K562 (cell line): ENCODE measurements around the gene TANC1. TPM values are rescaled to one million over a fixed set of nuclear protein-coding genes. Genes with fewer than 3 reads are reported as not detected.

Experiments used
- ATAC-seq: fragments of 200-7000 bp; cut with Tn5 transposase; 3 replicates; pipeline ENCODE4 v1.9.1; 2020; ENCODE audit warnings: moderate library complexity
- BruUV-seq: library from RNA; stranded (reverse); fragments of 400-500 nt; replicated peaks from 2 replicates; lab custom pipeline; 2021; lab: Mats Ljungman, UMichigan
- CTCF ChIA-PET: fragments of 300-600 bp; formaldehyde crosslinking; extraction: SDS; loops from one replicate; lab custom pipeline; 2021; ENCODE audit warnings: low intra/inter-chr PET ratio; lab: Yijun Ruan, JAX
- POLR2A ChIA-PET: fragments of 300-600, 350-650 bp; sonication (Branson Sonifier 250); formaldehyde crosslinking; extraction: SDS; loops from one replicate; lab custom pipeline; 2021; ENCODE audit warnings: antibody characterized with exemption, inconsistent platforms; lab: Yijun Ruan, JAX
- DNase-seq, 4 experiments: peaks; one replicate each; pipeline versions ENCODE4 v3.0.0 to v3.0.0-alpha.2; 2011 to 2018; ENCODE audit warnings: low spot score in 3 of 4, mixed read lengths in 3 of 4; ENCODE audit errors: extremely low read depth in 1 of 4
- FAIRE-seq: peaks from 2 replicates; lab custom pipeline; 2011; peaks lifted over from hg19 to GRCh38; lab: Jason Lieb, UNC
- H2AFZ ChIP-seq: 2 replicates; pipeline ENCODE4 v1.6.0; 2011; ENCODE audit warnings: low read depth, low read length, control low read depth, inconsistent platforms
- H3K27ac ChIP-seq: fragments of 200-600 bp; 3 replicates; pipeline ENCODE4 v1.8.0; 2011; ENCODE audit warnings: low read depth, mild to moderate bottlenecking, control low read depth, inconsistent platforms, low read length, moderate library complexity, mixed read lengths; ENCODE audit errors: extremely low read depth
- H3K27me3 ChIP-seq, 2 experiments: fragments of 300-600 bp in 1 of 2; 2 replicates in 1 of 2; 3 replicates in 1 of 2; pipeline versions ENCODE4 v1.6.0 to v1.8.0; 2011; ENCODE audit warnings: inconsistent platforms in 2 of 2, low read length in 2 of 2, mild to moderate bottlenecking in 1 of 2, mixed read lengths in 1 of 2, moderate library complexity in 1 of 2; ENCODE audit not compliant: control insufficient read depth in 2 of 2, insufficient read depth in 2 of 2
- H3K36me3 ChIP-seq: fragments of 300-600 bp; 3 replicates; pipeline ENCODE4 v1.8.0; 2011; ENCODE audit warnings: mild to moderate bottlenecking, low read length, inconsistent platforms; ENCODE audit not compliant: control insufficient read depth, insufficient read depth
- H3K4me1 ChIP-seq, 2 experiments: fragments of 200-600 bp in 1 of 2; replicated peaks in 1 of 2; 2 replicates in 1 of 2; 3 replicates in 1 of 2; pipeline versions ENCODE4 v1.5.1 to v1.8.0; 2011; ENCODE audit warnings: inconsistent platforms in 2 of 2, low read length in 2 of 2, mild to moderate bottlenecking in 1 of 2, mixed read lengths in 1 of 2, moderate library complexity in 1 of 2; ENCODE audit not compliant: control insufficient read depth in 2 of 2, insufficient read depth in 2 of 2
- H3K4me2 ChIP-seq: 2 replicates; pipeline ENCODE4 v1.6.1; 2011; ENCODE audit warnings: low read length, control low read depth, inconsistent platforms, mixed read lengths; ENCODE audit not compliant: insufficient read depth
- H3K4me3 ChIP-seq: fragments of 200-600 bp; sonication (generic), shearing (Covaris generic); 2 replicates; pipeline ENCODE4 v1.5.1; 2016; ENCODE audit warnings: control low read depth, inconsistent platforms
- H3K79me2 ChIP-seq: fragments of 200-600 bp; 3 replicates; pipeline ENCODE4 v1.8.0; 2011; ENCODE audit warnings: low read length, inconsistent platforms; ENCODE audit not compliant: control insufficient read depth, insufficient read depth
- H3K9ac ChIP-seq, 2 experiments: 2 replicates each; pipeline versions ENCODE4 v1.6.0 to v1.6.1; 2011; ENCODE audit warnings: low read depth in 2 of 2, low read length in 2 of 2, control low read depth in 1 of 2, inconsistent platforms in 1 of 2, mild to moderate bottlenecking in 1 of 2, mixed read lengths in 1 of 2; ENCODE audit not compliant: insufficient read depth in 1 of 2
- H3K9me1 ChIP-seq: one replicate; pipeline ENCODE4 v1.6.0; 2011; ENCODE audit warnings: inconsistent platforms, mild to moderate bottlenecking, low read length, moderate library complexity; ENCODE audit not compliant: control insufficient read depth, insufficient read depth
- H3K9me3 ChIP-seq: replicated peaks from 2 replicates; pipeline ENCODE4 v1.5.1; 2011; ENCODE audit warnings: low read depth, low read length, inconsistent platforms; ENCODE audit not compliant: control insufficient read depth, insufficient read depth
- H4K20me1 ChIP-seq: replicated peaks from 2 replicates; pipeline ENCODE4 v1.6.1; 2011; ENCODE audit warnings: low read length, inconsistent platforms, mixed read lengths; ENCODE audit not compliant: control insufficient read depth, insufficient read depth
- PCBP2 ChIP-seq: fragments of 200-400 bp; formaldehyde crosslinking; IDR thresholded peaks from 2 replicates; pipeline ENCODE4 v1.6.1; 2018; ENCODE audit warnings: low read length, low read depth, mild to moderate bottlenecking, moderate library complexity; ENCODE audit not compliant: poor library complexity, severe bottlenecking
- SFPQ ChIP-seq: fragments of 200-400 bp; formaldehyde crosslinking; IDR thresholded peaks from 2 replicates; pipeline ENCODE4 v1.6.1; 2017; ENCODE audit warnings: mild to moderate bottlenecking, low read depth, low read length, moderate library complexity
- SMARCE1 ChIP-seq: fragments of 450-650 bp; IDR thresholded peaks from 2 replicates; pipeline ENCODE4 v1.7.1; 2016; ENCODE audit warnings: mild to moderate bottlenecking
- SOX6 ChIP-seq: fragments of 450-650 bp; IDR thresholded peaks from 2 replicates; pipeline ENCODE4 v1.6.1; 2014; ENCODE audit warnings: mild to moderate bottlenecking
- TBL1XR1 ChIP-seq, 2 experiments: IDR thresholded peaks; 2 replicates each; pipeline ENCODE4 v1.6.1; 2012; ENCODE audit warnings: improper control_type of control experiment in 2 of 2, low read length in 2 of 2, mild to moderate bottlenecking in 1 of 2
- WGBS: fragments of 100-300 bp; shearing (Covaris generic); methylation state at CpG from one replicate; pipeline ENCODE4 v1.1.6; 2016; ENCODE audit warnings: low coverage, mixed read lengths; ENCODE audit not compliant: insufficient coverage; ENCODE audit errors: missing lambda C conversion rate; 5-methylcytosine and 5-hydroxymethylcytosine counted together
- in situ Hi-C: fragments of 300-500 bp; cut with MboI; formaldehyde crosslinking; loops from 4 replicates; pipeline ENCODE4 v1.15.0; 2018; ENCODE audit warnings: inconsistent platforms, mixed read lengths
- intact Hi-C: fragments of 100-400 bp; cut with micrococcal nuclease; formaldehyde crosslinking; loops from 2 replicates; pipeline ENCODE4 v1.14.2; 2022
- polyA plus RNA-seq, 8 experiments: library from polyadenylated mRNA; depleted of rRNA in 4 of 8; stranded (reverse) in 5 of 8; unstranded in 3 of 8; fragments of >200 nt; fragmentation: Nextera tagmentation in 2 of 8; fragmentation: Illumina TruSeq in 1 of 8; extraction: Ambion mirVana in 2 of 8; extraction: Trizol in 1 of 8; gene quantifications; 2 replicates each; pipeline versions ENCODE4 v1.2.1 to v1.2.3, GENCODE V29; 2011 to 2014; ENCODE audit warnings: inconsistent platforms in 1 of 8, missing spikeins in 1 of 8
- total RNA-seq, 7 experiments: library from RNA; depleted of rRNA in 6 of 7; stranded (reverse); fragments of >200 nt in 6 of 7; fragmentation: Illumina TruSeq in 2 of 7; extraction: Trizol in 2 of 7; gene quantifications; 2 replicates each; pipeline versions ENCODE4 v1.2.1 to v1.2.3, GENCODE V29; 2011 to 2021; ENCODE audit warnings: low replicate concordance in 1 of 7

Gene TANC1
- total and polyA plus RNA-seq, 9 of the 15 experiments (the other 6 are each of a cell fraction or from before 2014, with no cell fraction given) = under 0.01 to 0.20 (median 0.07) TPM; not detected in 1

DNA sequence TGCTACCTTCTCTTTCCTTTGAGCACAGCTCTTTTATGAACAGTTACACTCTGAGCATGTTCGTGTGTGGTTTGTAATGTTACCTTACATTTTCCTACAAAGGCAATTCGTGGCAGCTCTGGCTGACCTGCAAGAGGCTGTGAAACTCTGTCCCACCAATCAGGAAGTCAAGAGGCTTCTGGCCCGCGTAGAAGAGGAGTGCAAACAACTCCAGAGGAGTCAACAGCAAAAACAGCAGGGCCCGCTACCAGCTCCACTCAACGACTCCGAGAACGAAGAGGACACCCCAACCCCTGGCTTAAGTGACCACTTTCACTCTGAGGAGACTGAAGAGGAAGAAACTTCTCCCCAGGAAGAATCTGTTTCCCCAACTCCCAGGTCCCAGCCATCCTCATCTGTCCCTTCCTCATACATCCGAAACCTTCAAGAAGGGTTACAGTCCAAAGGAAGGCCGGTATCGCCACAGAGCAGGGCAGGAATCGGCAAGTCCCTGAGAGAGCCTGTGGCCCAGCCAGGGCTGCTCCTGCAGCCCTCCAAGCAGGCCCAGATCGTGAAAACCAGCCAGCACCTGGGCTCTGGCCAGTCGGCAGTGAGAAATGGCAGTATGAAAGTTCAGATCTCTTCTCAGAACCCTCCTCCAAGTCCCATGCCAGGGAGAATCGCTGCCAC, 261.2 kb downstream of the TANC1 start:
- H3K79me2 ChIP-seq = no peaks in the 10 kb centered on the region
- ChIA-PET CTCF (no interaction called here), POLR2A (interaction anchor here (0.7 kb wide), 1 partner anchor 410 kb away, joined by 3 read pairs; no protein-coding TSS in a partner anchor)
- 66% methylated on average over 15 of the region's 15 CpGs for WGBS
- DNase-seq = no peak
- H3K27ac ChIP-seq = no peak overlapping the region
- no TSS peak for BruUV-seq
- FAIRE-seq = no peak
- H3K4me1 ChIP-seq = peaks cover 4 to 7% of the 10 kb centered on the region in 2 experiments; a peak in 4 of 5 replicates
- H3K9me3 ChIP-seq = no peaks in the 10 kb centered on the region
- intact Hi-C loops (no loop called here), in situ Hi-C loops (no loop called here)
- no peak overlapping the region for H2AFZ ChIP-seq
- peak overlapping the region in 1 of 2 experiments; percentile 77; a peak in 1 of 4 replicates for H3K9ac ChIP-seq
- H3K9me1 ChIP-seq = no peaks in the 10 kb centered on the region
- no peaks in the 10 kb centered on the region; the same call in 2 of the 3 replicates for H3K36me3 ChIP-seq
- no peak for TF ChIP-seq SOX6
- no peak for TF ChIP-seq SMARCE1
- no peak for TF ChIP-seq SFPQ
- no peak for TF ChIP-seq PCBP2
- no peak for TF ChIP-seq TBL1XR1 (IDR thresholded peaks at IDR 0.05; ENCODE audit: low read length in 2 of 2)
- TF ChIP-seq, all 486 proteins: peak for 0
- Histone ChIP-seq H3K27me3 (no peaks in the 10 kb centered on the region), H4K20me1 (no peaks in the 10 kb centered on the region), H3K4me2 (no peak overlapping the region), H3K4me3 (no peak overlapping the region)
- ATAC-seq = no peak
